ENCODE results near the gene IL4.

IL4 gene

DNA sequence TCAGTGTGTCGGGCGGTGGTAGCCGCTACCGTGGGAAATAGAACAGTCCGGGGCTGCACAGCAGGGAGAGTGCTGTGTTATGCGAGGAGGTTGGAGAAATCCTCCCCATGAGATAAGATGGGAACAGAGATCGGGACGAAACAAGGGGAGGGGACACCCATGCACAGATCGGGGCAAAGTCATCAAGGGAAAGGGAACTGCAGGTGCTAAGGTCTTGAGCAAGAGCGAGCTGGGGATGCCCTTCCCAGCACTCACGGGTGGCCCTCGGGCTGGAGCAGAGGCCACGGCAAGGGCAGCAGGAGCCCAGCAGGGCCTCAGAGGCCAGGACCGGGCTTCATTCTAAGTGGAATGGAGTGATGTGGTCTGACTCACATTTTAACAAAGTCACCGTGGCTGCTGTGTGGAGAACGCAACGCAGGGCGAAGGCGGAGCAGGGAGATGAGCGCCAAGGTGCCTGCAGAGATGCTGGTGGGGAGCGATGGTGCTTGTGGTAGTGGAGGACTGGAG is 8.2 kb upstream of the IL4 start:
- H3K27ac ChIP-seq = no peak overlapping the region
- TF ChIP-seq ZFX (IDR thresholded peaks at IDR 0.05; ENCODE audit: borderline replicate concordance) = no peak
- TF ChIP-seq, protein P1, sequence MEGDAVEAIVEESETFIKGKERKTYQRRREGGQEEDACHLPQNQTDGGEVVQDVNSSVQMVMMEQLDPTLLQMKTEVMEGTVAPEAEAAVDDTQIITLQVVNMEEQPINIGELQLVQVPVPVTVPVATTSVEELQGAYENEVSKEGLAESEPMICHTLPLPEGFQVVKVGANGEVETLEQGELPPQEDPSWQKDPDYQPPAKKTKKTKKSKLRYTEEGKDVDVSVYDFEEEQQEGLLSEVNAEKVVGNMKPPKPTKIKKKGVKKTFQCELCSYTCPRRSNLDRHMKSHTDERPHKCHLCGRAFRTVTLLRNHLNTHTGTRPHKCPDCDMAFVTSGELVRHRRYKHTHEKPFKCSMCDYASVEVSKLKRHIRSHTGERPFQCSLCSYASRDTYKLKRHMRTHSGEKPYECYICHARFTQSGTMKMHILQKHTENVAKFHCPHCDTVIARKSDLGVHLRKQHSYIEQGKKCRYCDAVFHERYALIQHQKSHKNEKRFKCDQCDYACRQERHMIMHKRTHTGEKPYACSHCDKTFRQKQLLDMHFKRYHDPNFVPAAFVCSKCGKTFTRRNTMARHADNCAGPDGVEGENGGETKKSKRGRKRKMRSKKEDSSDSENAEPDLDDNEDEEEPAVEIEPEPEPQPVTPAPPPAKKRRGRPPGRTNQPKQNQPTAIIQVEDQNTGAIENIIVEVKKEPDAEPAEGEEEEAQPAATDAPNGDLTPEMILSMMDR (IDR thresholded peaks at IDR 0.05) = no peak

- TF ChIP-seq ZFX (IDR thresholded peaks at IDR 0.05; ENCODE audit: borderline replicate concordance) = no peak
- TF ChIP-seq, protein P1 (IDR thresholded peaks at IDR 0.05) = no peak
Measured at GRCh38 chr5:132666310-132667123, 7.3 kb upstream of the IL4 start.

GRCh38 chr5:132667309-132667708 is 6.5 kb upstream of the IL4 start:
- no peak overlapping the region for H3K27ac ChIP-seq
- TF ChIP-seq, protein P1 (IDR thresholded peaks at IDR 0.05) = no peak
- no peak for TF ChIP-seq ZFX (IDR thresholded peaks at IDR 0.05; ENCODE audit: borderline replicate concordance)

More at GRCh38 chr5:132666310-132667123, 7.3 kb upstream of the IL4 start:
- no peak overlapping the region for H3K27ac ChIP-seq

DNA sequence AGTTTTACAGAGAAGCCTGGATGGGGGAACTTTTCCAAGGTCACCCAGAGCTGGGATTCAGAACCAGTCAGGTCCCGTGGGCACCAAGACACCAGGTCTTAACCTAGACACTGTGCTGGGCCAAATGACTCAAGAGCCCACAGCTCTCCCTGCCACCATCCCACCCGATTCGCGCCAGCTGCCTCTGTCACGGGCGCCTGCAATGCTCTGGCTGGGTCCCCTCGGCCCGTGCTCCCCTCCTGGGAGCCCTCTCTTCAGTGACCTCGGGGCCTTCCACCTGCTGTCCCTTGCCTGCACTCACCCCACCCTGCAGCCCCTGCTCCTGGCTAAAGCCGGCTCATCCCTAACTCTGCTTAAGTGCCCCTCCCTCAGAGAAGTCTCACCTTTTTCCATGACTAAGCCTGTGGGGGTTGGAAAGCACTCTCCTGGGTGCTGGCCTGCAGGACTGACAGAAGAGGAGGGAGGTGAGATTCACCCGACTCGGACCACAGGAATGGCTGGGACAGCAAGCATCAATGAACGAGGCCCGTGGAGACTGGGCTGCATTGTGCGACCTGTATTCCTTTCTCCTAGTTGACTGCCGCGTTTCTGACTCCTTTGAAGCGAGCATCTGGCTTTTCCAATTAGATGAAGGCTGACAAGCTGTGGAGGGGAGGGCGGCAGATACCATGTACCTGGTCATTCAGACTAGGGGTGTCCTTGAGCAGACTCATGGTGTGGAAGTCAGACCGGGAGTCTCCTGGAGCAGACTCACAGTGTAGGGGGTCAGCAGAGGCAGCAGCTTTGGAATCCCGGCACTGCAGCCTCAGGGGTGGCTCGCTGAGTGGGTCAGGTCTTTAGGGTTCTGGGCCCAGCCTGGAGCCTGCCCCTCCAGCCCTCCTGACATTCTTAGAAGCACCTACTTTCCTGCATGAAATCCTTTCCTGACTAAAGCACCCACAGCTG is 5.8 kb upstream of the IL4 start:
- TF ChIP-seq ZFX (IDR thresholded peaks at IDR 0.05; ENCODE audit: borderline replicate concordance) = no peak
- TF ChIP-seq, protein P1 (IDR thresholded peaks at IDR 0.05) = no peak
- no peak overlapping the region for H3K27ac ChIP-seq

DNA sequence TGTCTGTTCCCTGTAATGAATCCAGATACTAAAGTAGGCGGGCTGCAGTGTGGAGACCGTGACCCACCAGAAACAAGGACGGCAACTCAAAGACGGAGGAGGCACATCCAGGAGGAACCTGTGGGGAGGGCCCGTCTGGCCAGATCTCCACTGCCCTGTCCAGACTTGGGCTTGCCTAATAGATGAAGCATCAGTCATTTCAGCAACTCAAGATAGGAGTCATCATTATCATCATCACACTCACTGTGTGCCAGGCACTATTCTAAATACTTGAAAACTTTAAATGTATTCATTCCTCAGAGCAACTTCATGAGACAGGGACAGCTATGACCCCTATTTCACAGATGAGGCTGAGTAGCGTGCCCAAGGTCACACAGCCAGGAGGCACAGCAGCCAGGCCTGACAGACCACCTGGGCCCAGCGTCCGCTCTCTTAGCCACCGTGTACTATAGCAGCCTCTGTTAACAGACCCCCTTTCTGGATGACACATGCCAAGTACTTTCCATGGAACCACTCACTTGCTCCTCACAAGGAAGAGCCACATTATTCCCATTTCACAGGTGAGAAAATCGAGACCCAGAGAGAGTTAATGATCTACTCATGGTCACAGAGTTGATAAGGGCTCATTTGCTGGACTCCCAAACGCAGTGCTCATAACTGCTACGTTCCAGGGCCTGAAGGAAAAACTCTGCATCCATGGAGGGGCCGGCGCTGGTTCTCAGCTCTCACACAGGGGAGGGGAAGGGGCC is 4.9 kb upstream of the IL4 start:
- TF ChIP-seq, protein P1 (IDR thresholded peaks at IDR 0.05) = no peak
- no peak for TF ChIP-seq ZFX (IDR thresholded peaks at IDR 0.05; ENCODE audit: borderline replicate concordance)
- H3K27ac ChIP-seq = no peak overlapping the region

DNA sequence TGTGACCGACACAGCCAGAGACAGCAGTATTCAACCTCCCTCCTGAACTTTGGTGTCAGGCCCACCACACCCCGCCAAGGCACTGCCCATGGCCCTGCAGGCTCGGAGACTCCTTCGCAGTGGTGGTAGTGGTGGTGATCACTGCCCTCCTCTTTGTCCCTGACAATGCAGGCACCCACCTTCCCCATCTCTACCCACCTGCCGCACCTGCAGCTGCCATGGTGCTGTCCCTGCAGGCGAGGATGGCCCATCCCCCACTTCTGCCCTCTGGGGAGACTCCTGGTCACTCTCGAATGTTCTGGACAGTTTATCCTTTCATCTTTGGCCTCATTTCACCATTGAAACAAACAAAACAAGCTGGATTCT is 4.4 kb upstream of the IL4 start:
- no peak for TF ChIP-seq ZFX (IDR thresholded peaks at IDR 0.05; ENCODE audit: borderline replicate concordance)
- TF ChIP-seq, protein P1 (IDR thresholded peaks at IDR 0.05) = no peak
- no peak overlapping the region for H3K27ac ChIP-seq

Data from 22Rv1 (cell line).